Keratinocyte (primary cell): ENCODE measurements around the gene MS4A7.
A peak's percentile ranks its signal among the peaks of the same experiment; 100 is the strongest.

Experiments
- EZH2 ChIP-seq: IDR thresholded peaks from one replicate; pipeline ENCODE4 v1.6.1; 2012; ENCODE audit warnings: inconsistent platforms, mild to moderate bottlenecking, low read length, moderate library complexity
- TF ChIP-seq, protein P1 (sequence below), 3 experiments: IDR thresholded peaks in 1 of 3; conservative IDR thresholded peaks in 1 of 3; optimal IDR thresholded peaks in 1 of 3; 2 replicates in 2 of 3; 3 replicates in 1 of 3; pipeline versions ENCODE3 to v1.5.1; 2011; ENCODE audit warnings: low read length in 3 of 3, mild to moderate bottlenecking in 3 of 3, moderate library complexity in 2 of 3, control low read depth in 1 of 3, inconsistent platforms in 1 of 3; ENCODE audit not compliant: insufficient read depth in 2 of 3; ENCODE audit errors: extremely low read depth in 1 of 3

DNA sequence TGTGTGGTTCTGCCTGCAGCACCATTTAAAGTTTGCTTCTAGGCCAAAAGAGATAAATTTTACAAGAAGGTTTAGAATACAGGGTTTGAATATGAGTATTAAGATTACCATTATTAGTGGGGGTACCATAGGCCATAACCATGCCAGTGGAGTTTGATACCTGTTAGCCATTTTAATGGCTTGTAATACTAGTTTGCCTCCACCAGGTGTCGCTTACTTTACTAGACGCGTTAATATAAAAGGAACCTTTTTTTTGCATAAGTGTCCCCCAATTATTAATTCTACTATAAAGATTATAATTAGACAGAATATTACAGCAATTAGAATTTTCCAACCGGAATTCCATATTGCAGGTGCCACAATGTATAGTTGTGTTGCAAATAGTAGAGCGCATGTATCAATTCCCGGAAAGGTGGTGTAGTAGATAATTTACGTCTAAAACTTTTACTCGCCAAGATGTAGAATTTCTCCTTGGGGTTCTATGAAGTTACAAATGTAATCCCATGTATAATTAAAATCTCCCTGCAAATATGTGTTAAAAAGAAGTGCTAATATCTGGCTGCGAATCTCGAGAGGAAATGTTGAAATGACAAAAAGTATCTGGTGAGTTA is 35.1 kb upstream of the MS4A7 start:
- TF ChIP-seq, protein P1, sequence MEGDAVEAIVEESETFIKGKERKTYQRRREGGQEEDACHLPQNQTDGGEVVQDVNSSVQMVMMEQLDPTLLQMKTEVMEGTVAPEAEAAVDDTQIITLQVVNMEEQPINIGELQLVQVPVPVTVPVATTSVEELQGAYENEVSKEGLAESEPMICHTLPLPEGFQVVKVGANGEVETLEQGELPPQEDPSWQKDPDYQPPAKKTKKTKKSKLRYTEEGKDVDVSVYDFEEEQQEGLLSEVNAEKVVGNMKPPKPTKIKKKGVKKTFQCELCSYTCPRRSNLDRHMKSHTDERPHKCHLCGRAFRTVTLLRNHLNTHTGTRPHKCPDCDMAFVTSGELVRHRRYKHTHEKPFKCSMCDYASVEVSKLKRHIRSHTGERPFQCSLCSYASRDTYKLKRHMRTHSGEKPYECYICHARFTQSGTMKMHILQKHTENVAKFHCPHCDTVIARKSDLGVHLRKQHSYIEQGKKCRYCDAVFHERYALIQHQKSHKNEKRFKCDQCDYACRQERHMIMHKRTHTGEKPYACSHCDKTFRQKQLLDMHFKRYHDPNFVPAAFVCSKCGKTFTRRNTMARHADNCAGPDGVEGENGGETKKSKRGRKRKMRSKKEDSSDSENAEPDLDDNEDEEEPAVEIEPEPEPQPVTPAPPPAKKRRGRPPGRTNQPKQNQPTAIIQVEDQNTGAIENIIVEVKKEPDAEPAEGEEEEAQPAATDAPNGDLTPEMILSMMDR (optimal IDR thresholded peaks at IDR 0.05 in 1 of 3, IDR thresholded peaks at IDR 0.05 in 1 of 3, conservative IDR thresholded peaks at IDR 0.05 in 1 of 3; ENCODE audit: extremely low read depth in 1 of 3, insufficient read depth in 2 of 3, low read length in 3 of 3): peak in 2 of 3 experiments; percentile 31 to 45
- TF ChIP-seq EZH2: no peak
